Chondrocyte (in vitro differentiated cells): ENCODE data around the gene DLX2. TPM values are rescaled to one million over a fixed set of nuclear protein-coding genes. Genes with fewer than 3 reads are reported as not detected.

Source experiments
- DNase-seq: peaks from one replicate; pipeline ENCODE4 v3.0.0; 2021; ENCODE audit warnings: mixed read lengths, low spot score
- H3K27ac Mint-ChIP-seq: one replicate; pipeline ENCODE4 v1.8.0; 2021; ENCODE audit warnings: mild to moderate bottlenecking, moderate library complexity, mixed read lengths; ENCODE audit not compliant: unreplicated experiment
- H3K27me3 Mint-ChIP-seq: 2 replicates; pipeline ENCODE4 v1.8.0; 2021; ENCODE audit warnings: low read depth, mixed read lengths
- H3K36me3 Mint-ChIP-seq: 2 replicates; pipeline ENCODE4 v1.8.0; 2021; ENCODE audit warnings: low read depth, mixed read lengths
- H3K4me1 Mint-ChIP-seq: 2 replicates; pipeline ENCODE4 v1.8.0; 2021; ENCODE audit warnings: low read depth, mild to moderate bottlenecking, mixed read lengths
- H3K4me3 Mint-ChIP-seq: one replicate; pipeline ENCODE4 v1.8.0; 2021; ENCODE audit warnings: mild to moderate bottlenecking, moderate library complexity, mixed read lengths; ENCODE audit not compliant: unreplicated experiment
- H3K9me3 Mint-ChIP-seq: 2 replicates; pipeline ENCODE4 v1.8.0; 2021; ENCODE audit warnings: low read depth, mixed read lengths
- total RNA-seq: library from RNA; stranded (reverse); gene quantifications from 3 replicates; pipeline ENCODE4 v1.2.1, GENCODE V29; 2021
- TF ChIP-seq, protein P1 (sequence below): fragments of 200-600 bp; sonication (generic); IDR thresholded peaks from 2 replicates; pipeline ENCODE4 v1.5.0; 2021; ENCODE audit warnings: antibody characterized with exemption, mild to moderate bottlenecking, moderate library complexity

The DLX2 gene
- total RNA-seq, 1 donor from 2014 or later, result 5.7 TPM

DNA sequence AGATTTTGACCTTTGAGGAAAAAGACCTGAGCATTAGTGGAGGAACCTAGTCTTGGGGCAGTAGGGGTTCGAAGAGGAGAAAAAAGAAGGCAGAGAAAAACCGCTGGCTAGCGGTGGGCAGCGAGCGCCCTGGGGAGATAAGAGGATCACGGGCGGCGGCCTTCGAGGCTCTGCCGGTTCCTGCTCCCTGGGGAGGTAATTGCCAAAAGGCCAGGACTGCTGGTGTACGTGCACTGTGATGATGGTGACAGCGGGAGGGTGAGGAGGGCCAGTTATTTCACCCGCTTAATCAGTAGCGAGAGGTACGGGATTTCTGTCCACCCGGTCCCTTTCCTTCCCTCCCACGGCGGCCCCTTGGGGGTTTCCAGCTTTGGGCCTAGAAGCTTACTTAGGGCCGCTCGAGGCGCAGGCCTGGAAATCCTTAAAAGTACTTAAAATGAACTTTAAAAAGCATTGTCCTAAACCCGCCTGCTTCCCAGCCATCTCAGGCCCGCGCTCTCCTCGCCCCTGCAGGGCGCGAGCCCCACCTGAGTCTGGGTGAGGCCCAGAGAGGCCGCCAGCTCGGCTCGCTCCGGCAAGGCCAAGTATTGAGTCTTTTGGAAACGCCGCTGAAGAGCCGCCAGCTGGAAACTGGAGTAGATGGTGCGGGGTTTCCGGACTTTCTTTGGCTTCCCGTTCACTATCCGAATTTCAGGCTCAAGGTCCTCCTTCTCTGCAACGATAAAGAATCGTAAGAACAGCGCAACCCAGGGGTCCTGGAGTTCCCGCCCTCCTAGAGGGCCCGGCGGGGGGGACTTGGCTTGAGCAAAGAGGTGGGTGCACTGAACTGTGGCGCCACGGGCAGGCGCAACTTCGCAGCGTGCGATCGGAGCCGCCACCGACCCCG is 1.5 kb downstream of the DLX2 start:
- Mint-ChIP-seq H3K4me1 (peaks cover 57% of the 10 kb centered on the region), H3K4me3 (peak overlapping the region; percentile 91), H3K36me3 (peaks cover 7% of the 10 kb centered on the region), H3K9me3 (no peaks in the 10 kb centered on the region), H3K27ac (peak overlapping the region; percentile 94), H3K27me3 (no peaks in the 10 kb centered on the region)
- no peak for DNase-seq
- TF ChIP-seq, protein P1, sequence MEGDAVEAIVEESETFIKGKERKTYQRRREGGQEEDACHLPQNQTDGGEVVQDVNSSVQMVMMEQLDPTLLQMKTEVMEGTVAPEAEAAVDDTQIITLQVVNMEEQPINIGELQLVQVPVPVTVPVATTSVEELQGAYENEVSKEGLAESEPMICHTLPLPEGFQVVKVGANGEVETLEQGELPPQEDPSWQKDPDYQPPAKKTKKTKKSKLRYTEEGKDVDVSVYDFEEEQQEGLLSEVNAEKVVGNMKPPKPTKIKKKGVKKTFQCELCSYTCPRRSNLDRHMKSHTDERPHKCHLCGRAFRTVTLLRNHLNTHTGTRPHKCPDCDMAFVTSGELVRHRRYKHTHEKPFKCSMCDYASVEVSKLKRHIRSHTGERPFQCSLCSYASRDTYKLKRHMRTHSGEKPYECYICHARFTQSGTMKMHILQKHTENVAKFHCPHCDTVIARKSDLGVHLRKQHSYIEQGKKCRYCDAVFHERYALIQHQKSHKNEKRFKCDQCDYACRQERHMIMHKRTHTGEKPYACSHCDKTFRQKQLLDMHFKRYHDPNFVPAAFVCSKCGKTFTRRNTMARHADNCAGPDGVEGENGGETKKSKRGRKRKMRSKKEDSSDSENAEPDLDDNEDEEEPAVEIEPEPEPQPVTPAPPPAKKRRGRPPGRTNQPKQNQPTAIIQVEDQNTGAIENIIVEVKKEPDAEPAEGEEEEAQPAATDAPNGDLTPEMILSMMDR, result peak; percentile 24

DNA sequence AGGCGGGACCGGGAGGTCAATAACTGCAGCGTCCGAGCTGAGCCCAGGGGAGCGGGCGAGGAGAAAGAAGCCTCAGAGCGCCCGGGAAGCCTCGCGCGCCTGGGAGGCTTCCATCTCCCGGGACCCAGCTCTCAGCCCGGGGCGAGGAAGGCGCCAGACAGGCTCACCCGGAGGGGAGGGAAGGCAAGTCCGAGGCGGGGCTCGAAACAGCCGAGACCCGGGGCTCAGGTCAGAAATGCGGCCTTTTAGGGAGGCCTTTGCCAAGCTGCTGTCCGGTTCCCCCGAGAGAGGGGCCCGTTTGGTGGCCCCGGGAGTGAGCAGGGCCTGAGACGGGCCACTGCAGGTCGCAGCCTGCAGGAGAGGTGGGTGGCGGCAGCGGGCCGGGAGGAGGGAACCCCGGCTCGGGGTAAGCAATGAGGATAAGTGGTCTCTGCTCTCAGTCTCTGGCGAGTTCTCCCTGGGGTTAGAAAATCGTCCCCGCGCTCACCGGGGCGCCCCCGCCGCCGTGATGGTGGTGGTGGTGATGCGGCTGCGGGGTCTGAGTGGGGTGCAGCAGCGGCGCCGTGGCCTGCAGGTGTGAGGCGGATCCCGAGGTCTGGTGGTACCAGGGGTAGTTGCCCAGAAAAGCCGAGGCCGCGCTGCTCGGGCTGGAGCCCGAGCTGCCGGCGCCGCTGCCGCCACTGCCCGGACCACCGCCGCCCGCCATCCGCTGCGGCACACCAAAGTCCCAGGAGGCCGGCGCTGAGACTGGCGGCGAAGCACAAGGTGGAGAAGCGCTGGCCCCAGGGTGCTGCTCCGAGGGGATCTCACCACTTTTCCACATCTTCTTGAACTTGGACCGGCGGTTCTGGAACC is 2.4 kb downstream of the DLX2 start:
- no peaks in the 10 kb centered on the region for H3K9me3 Mint-ChIP-seq
- no peaks in the 10 kb centered on the region for H3K27me3 Mint-ChIP-seq
- TF ChIP-seq, protein P1, result no peak
- DNase-seq, result no peak
- peak overlapping the region; percentile 94 for H3K27ac Mint-ChIP-seq
- H3K4me1 Mint-ChIP-seq, result peaks cover 63% of the 10 kb centered on the region
- peak overlapping the region; percentile 91 for H3K4me3 Mint-ChIP-seq
- H3K36me3 Mint-ChIP-seq, result peaks cover 7% of the 10 kb centered on the region

DNA sequence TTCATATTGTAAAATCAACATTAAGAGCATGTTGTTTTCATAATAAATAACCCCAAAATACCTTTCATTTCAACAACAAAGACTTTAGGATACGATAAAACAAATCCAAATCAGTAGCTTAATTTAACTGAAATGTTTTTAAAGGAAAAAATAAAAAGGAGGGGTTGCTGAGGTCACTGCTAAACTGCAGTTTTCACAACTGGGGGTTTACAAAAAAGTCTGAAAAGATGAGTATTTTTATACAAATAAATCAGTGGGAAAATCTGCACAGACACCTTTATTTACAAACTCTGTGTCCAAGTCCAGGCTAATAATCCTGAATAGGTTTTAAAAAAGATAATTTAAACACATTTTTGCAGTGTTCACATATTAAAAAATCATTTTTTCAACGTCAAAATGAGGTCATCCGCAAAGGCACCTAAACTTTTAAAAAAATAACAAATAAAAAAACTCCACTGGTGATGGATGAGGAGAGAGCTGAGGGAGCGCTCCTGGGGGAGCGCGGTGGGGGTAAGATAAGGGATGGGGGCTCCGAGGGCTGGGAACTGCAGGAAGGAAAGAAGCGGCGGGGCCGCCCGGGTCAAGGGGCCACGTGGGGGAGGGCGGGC is 3.1 kb downstream of the DLX2 start:
- Mint-ChIP-seq H3K4me1 (peaks cover 64% of the 10 kb centered on the region), H3K27me3 (no peaks in the 10 kb centered on the region), H3K9me3 (no peaks in the 10 kb centered on the region), H3K27ac (peak overlapping the region; percentile 93), H3K4me3 (peak overlapping the region; percentile 91), H3K36me3 (peaks cover 7% of the 10 kb centered on the region)
- TF ChIP-seq, protein P1, result no peak
- no peak for DNase-seq

DNA sequence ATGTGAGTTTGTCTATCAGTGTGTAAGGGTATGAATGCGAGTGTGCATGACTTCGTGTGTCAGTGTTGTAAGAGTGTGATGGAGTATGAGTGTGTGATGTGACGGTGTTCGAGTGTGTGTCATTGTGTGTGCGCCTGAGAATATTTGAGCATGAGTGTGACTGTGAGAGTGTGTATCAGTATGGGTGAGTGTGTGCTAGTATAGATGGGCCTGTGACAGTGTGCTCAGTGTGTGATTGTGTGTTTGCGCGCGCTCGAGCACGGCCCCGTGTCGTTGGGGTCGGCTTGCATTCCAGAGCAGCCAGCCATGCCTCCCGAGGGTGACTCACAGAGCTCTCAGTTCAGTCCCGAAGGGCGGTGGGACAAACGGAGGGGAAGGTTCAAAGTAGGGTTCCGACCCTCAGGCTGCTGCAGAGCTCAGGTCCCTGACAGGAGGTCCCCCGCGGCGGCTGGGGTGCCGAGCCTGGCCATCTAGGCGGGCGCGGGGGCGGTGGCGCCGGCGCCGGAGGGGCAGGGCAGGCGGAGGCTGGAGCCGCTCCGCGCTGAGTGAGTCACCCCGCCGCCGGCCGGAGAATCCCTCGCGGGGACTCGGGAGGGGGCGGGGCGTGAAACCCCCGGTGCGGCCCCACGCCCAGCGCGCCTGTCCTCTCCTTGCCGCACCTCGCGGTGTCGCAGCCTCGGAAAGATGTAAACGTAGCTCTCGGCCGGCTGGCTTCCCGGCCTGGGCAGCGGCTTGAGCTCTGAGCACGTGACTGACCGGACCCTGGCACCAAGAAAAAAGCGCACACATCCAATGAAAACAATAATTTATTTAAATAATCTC is 3.8 kb downstream of the DLX2 start:
- TF ChIP-seq, protein P1, result no peak
- DNase-seq, result no peak
- Mint-ChIP-seq H3K4me1 (peaks cover 67% of the 10 kb centered on the region), H3K27ac (peak overlapping the region; percentile 93), H3K9me3 (no peaks in the 10 kb centered on the region), H3K4me3 (peak overlapping the region; percentile 91), H3K36me3 (peaks cover 7% of the 10 kb centered on the region), H3K27me3 (no peaks in the 10 kb centered on the region)
